COR-L47 (cell line): ENCODE data around the gene ANKIB1.
"Not testable (repeated sequence)": the region's sequence is repeated elsewhere in the genome, so short reads cannot be mapped to it uniquely, and the experiment has no call there.

ENCODE experiments used
- DNase-seq: peaks from one replicate; lab custom pipeline; 2025; lab: John Stamatoyannopoulos, UW

The ANKIB1 gene

GRCh38 chr7:92330835-92331438 is 85.2 kb downstream of the ANKIB1 start:
- DNase-seq, result no peak

DNA sequence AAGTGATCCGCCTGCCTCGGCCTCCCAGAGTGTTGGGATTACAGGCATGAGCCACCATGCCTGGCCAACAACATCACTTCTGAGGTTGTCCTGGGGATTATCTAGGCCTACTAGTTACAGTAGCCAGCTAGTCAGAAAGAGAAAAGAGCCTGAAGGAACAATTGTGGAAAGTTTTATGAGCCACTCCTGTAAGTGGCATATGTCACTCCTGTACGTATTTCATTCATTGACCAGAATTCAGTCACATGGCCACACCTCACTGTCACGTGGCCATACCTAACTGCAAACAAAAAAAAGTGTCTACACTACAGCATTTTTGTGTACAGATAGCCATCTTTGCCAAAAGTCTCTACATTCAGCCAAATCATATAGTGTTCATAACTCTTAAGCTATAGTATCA is 85.7 kb downstream of the ANKIB1 start:
- DNase-seq, result no peak

- no peak for DNase-seq
Observed at GRCh38 chr7:92332782-92333181, 87.0 kb downstream of the ANKIB1 start.

- no peak for DNase-seq
Observed at GRCh38 chr7:92333866-92334265, 88.1 kb downstream of the ANKIB1 start.

GRCh38 chr7:92335574-92335973 is 89.8 kb downstream of the ANKIB1 start:
- no peak for DNase-seq

DNA sequence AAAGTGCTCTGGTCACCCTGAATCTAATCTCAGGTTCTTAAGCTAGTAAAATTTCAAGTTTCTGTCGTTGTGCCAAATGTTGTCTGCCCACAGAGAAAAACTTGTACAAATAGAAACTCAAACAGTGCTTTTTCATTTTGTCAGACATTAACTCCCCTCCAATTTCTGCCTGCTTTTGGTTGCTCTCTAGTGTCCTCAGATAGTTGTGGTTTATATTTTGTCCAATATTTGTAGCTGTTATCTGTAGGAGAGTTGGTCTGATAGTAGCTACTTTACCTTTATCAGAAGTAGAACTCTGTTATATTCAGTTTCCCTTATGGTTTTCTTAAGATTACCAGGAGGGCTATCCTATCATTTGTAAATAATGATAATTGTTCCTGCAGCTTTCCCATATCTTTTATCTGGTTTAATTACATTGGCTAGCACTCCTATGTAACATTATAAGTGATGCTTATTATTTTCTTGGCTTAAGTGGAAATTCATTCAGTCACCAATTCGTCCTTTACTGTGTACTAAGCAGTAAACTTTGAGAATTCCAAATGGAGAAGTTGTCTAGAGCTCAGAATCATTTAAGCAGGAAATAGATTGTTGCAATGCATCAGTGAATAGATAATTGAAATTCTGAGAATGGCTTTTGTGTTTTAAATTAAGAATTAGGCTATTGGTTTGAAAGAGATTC is 91.0 kb downstream of the ANKIB1 start:
- DNase-seq, result no peak

GRCh38 chr7:92340016-92340415 is 94.2 kb downstream of the ANKIB1 start:
- no peak for DNase-seq

DNA sequence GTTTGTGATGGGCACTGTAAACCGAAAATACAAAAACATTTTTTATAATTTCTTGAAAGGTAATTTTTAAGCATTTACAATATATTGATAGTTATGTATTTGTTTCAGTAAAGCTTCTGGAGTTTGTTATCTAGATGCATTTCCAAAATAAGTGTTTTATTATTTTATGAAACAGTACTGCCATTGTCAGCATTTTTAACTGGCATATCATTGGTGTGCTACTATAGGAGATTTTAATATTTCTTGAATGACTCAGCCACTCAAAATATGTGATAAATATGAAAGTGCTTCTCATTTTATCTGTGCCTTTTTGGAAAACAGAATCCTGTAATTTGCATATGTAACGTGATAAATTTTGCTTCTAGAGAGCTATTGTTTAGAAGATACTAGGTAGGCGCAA is 97.9 kb downstream of the ANKIB1 start:
- no peak for DNase-seq

DNA sequence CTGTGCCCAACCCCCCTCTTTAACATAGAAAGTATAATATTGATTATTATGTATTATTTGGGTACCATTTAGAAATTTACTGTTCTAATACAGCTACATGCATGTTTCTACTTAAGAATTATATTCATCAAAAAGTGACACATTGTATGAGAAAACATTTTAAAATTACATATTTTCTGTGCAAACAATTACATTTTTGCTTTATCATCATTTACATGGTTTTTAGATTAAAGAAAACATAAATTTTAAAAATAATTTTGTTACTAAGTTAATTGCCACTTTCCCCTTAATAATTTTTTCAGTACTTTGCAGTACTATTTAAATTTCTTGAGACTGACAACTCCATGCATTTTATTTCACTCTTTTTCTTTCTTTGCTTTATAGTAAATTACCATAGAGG is 106.2 kb downstream of the ANKIB1 start:
- DNase-seq, result no peak

- no peak for DNase-seq
Observed at GRCh38 chr7:92354214-92354613, 108.4 kb downstream of the ANKIB1 start.

GRCh38 chr7:92356406-92356805 is 110.6 kb downstream of the ANKIB1 start:
- DNase-seq, result no peak

DNA sequence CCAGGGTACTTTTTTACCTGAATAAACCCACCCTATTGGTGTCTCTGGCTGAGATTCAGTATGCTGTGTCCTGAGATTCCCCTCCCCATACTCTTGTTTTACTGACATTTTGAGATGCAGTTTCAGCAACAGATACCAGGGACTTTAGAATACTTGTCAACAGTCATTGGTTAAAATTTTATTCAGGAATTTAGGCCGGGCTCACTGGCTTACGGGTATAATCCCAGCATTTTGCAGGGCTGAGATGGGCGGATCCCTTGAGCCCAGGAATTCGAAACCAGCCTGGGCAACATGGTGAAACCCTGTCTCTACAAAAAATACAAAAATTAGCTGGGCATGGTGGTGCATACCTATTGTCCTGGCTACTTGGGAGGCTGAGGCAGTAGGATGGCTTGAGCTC is 111.5 kb downstream of the ANKIB1 start:
- no peak for DNase-seq

- not testable (repeated sequence) for DNase-seq
Observed at GRCh38 chr7:92359179-92359578, 113.4 kb downstream of the ANKIB1 start.

- DNase-seq, result no peak
Observed at GRCh38 chr7:92359801-92360200, 114.0 kb downstream of the ANKIB1 start.

GRCh38 chr7:92360387-92360786 is 114.6 kb downstream of the ANKIB1 start:
- DNase-seq, result no peak

GRCh38 chr7:92362131-92362530 is 116.4 kb downstream of the ANKIB1 start:
- DNase-seq, result no peak

GRCh38 chr7:92366730-92367129 is 121.0 kb downstream of the ANKIB1 start:
- DNase-seq, result no peak

GRCh38 chr7:92368741-92369140 is 123.0 kb downstream of the ANKIB1 start:
- DNase-seq, result no peak

DNA sequence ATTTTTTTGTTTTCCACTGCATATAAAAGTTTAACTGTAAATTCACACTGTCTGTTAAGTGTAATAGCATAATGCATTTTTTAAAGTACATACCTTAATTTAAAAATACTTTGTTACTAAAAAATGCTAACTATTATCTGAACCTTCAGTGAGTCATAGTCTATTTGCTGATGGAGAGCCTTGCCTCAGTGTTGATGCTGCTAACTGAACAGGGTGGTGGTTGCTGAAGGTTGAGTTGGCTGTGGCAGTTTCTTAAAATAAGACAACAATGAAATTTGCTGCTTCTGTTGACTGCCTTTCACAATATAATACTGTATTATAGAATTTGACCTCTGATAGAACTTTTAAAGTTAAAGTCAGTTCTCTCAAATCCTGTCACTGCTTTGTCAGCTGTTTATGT is 129.2 kb downstream of the ANKIB1 start:
- DNase-seq, result no peak

- no peak for DNase-seq
Observed at GRCh38 chr7:92391071-92391470, 145.3 kb downstream of the ANKIB1 start.

DNA sequence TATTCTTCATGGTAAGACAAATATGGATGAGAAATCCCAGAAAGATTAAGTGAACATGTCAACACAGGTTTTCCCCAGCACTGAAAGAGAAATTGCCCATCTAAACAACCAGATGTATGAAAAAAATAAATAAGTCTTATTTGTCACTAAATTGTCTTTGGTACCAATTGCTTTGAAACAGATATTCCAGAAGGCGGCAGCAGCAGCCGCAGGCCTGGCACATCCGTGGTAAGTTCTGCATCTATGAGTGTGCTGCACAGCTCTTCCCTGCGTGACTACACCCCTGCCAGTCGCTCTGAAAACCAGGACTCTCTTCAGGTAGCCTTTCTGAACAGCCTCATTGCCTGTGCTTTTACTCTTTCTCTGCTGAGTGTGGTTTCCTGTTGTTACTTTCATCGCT is 151.8 kb downstream of the ANKIB1 start:
- DNase-seq, result no peak

DNA sequence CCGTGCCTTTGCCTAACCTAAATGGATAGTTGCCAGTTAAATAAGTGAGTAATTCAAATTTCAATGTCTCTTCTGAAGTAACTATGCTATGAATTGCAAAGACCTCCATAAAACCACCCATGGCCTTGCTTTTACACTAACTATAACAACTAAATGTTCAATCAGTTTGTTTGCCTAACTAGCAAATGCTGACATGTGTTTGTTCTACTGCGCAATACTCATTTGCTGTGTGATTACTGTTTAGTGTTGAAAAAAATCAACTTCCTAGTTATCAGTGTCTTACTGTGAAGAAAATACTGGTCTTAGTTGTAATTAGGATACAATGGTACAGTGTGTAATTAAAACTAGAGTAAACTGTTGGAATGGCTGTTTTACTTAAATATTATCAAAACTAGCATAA is 154.2 kb downstream of the ANKIB1 start:
- no peak for DNase-seq

- no peak for DNase-seq
Observed at GRCh38 chr7:92402920-92403759, 157.4 kb downstream of the ANKIB1 start.
